Stomach (tissue), 9 donors: ENCODE results near the gene GPR25. TPM values are rescaled to one million over a fixed set of nuclear protein-coding genes. Genes with fewer than 3 reads are reported as not detected.
A peak's percentile ranks its signal among the peaks of the same experiment; 100 is the strongest.

Experiments used
- DNase-seq, 2 donors: peaks; one replicate each; pipeline versions ENCODE4 v3.0.0 to v3.0.0-alpha.2; 2013 to 2019
- H3K27ac ChIP-seq, 5 donors: fragments of 200-600 bp in 4 of 5; sonication (generic) in 4 of 5; one replicate each; pipeline ENCODE4 v1.5.1; 2013 to 2019; ENCODE audit warnings: mild to moderate bottlenecking in 1 of 5, moderate library complexity in 1 of 5
- H3K27me3 ChIP-seq, 3 donors: fragments of 200-600 bp; sonication (generic); one replicate each; pipeline ENCODE4 v1.5.1; 2017 to 2019; ENCODE audit warnings: mixed run types in 1 of 3
- H3K36me3 ChIP-seq, 4 donors: fragments of 200-600 bp; sonication (generic); 1 replicate in 3 of 4; 2 replicates in 1 of 4; pipeline ENCODE4 v1.5.1; 2016 to 2019
- H3K4me1 ChIP-seq, 4 donors: fragments of 200-600 bp; sonication (generic); one replicate each; pipeline ENCODE4 v1.5.1; 2016 to 2019
- H3K4me3 ChIP-seq, 4 donors: fragments of 200-600 bp; sonication (generic) in 3 of 4; one replicate each; pipeline ENCODE4 v1.5.1; 2016 to 2019; ENCODE audit warnings: mild to moderate bottlenecking in 1 of 4
- H3K9me3 ChIP-seq, 4 donors: fragments of 200-600 bp; sonication (generic); one replicate each; pipeline ENCODE4 v1.5.1; 2016 to 2019
- CTCF ChIP-seq, 7 experiments: fragments of 450-650 bp in 4 of 7; fragments of 200-600 bp in 3 of 7; sonication (generic) in 3 of 7; IDR thresholded peaks; one replicate each; pipeline ENCODE4 v1.5.1; 2016 to 2019; ENCODE audit warnings: antibody characterized with exemption in 7 of 7, control low read depth in 2 of 7, mild to moderate bottlenecking in 1 of 7
- EP300 ChIP-seq: sonication (generic); formaldehyde crosslinking; IDR thresholded peaks from one replicate; pipeline ENCODE4 v1.6.1; 2017; ENCODE audit warnings: antibody characterized with exemption
- POLR2A ChIP-seq, 4 donors: fragments of 450-650 bp; IDR thresholded peaks; one replicate each; pipeline ENCODE4 v1.6.1; 2016; ENCODE audit warnings: antibody characterized with exemption in 4 of 4, control low read depth in 2 of 4, mild to moderate bottlenecking in 1 of 4, moderate library complexity in 1 of 4
- POLR2AphosphoS5 ChIP-seq, 3 donors: sonication (generic); formaldehyde crosslinking; IDR thresholded peaks; one replicate each; pipeline ENCODE4 v1.6.1; 2016; ENCODE audit warnings: antibody characterized with exemption in 3 of 3
- WGBS, 5 donors: extraction: QIAGEN DNeasy Blood & Tissue Kit in 3 of 5; methylation state at CpG; one replicate each; pipeline versions ENCODE4 v1.1.5 to v1.1.7; 2013 to 2018; 5-methylcytosine and 5-hydroxymethylcytosine counted together
- intact Hi-C: fragments of 100-400 bp; cut with DNase I; formaldehyde crosslinking; loops from one replicate; pipeline ENCODE4 v1.15.1; 2023; ENCODE audit warnings: low total_unique reads
- polyA plus RNA-seq, 3 donors: library from polyadenylated mRNA; stranded (reverse); fragments of 200-250 nt; gene quantifications; one replicate each; pipeline ENCODE4 v1.2.3, GENCODE V29; 2013
- total RNA-seq, 5 donors: library from RNA; depleted of rRNA; stranded (reverse); fragments of >200 nt; gene quantifications; one replicate each; pipeline versions ENCODE4 v1.1.0 to v1.2.3, GENCODE V29; 2014 to 2016
- donor health status: healthy with polysubstance abuse.
- donor health status: Bipolar disorder and iron deficiency.
- donor health status: healthy.

Gene GPR25
- total and polyA plus RNA-seq, 8 donors = 0.08 to 1.5 (median 0.75) TPM; not detected in 5

- Histone ChIP-seq H3K4me3 (no peak overlapping the region), H3K27me3 (no peaks in the 10 kb centered on the region), H3K27ac (no peak overlapping the region), H3K4me1 (peaks cover 0 to 48% (median 11%) of the 10 kb centered on the region in 4 donors), H3K9me3 (no peaks in the 10 kb centered on the region), H3K36me3 (peaks cover 10 to 51% (median 22%) of the 10 kb centered on the region in 4 donors)
- WGBS, 5 donors = 45 to 52% (median 48%) methylated on average over 3 of the region's 3 CpGs
- no peak for DNase-seq
- TF ChIP-seq POLR2A (IDR thresholded peaks at IDR 0.05) = no peak
- no peak for TF ChIP-seq POLR2AphosphoS5 (IDR thresholded peaks at IDR 0.05)
- intact Hi-C loops = no loop called here
Observed at GRCh38 chr1:200899015-200899386, 26.2 kb downstream of the GPR25 start.

- 87 to 91% (median 89%) methylated on average over 10 of the region's 10 CpGs for WGBS, 5 donors
- Histone ChIP-seq H3K4me1 (peaks cover 0 to 51% (median 11%) of the 10 kb centered on the region in 4 donors), H3K4me3 (no peak overlapping the region), H3K9me3 (no peaks in the 10 kb centered on the region), H3K27me3 (no peaks in the 10 kb centered on the region), H3K36me3 (peaks cover 10 to 56% (median 22%) of the 10 kb centered on the region in 4 donors), H3K27ac (no peak overlapping the region)
- TF ChIP-seq EP300 (no peak), POLR2AphosphoS5 (IDR thresholded peaks at IDR 0.05) (no peak), POLR2A (IDR thresholded peaks at IDR 0.05) (no peak), CTCF (IDR thresholded peaks at IDR 0.05) (no peak)
- intact Hi-C loops = no loop called here
- DNase-seq = no peak
Observed at GRCh38 chr1:200899451-200899915, 26.7 kb downstream of the GPR25 start.

- WGBS, 5 donors = 85 to 92% (median 89%) methylated on average over 15 to 16 of the region's 16 CpGs
- H3K36me3 ChIP-seq = peaks cover 10 to 57% (median 22%) of the 10 kb centered on the region in 4 donors
- intact Hi-C loops = no loop called here
- H3K4me1 ChIP-seq = peaks cover 0 to 58% (median 13%) of the 10 kb centered on the region in 4 donors
- H3K27ac ChIP-seq = no peak overlapping the region
- TF ChIP-seq CTCF (IDR thresholded peaks at IDR 0.05) = no peak
- no peak for TF ChIP-seq POLR2AphosphoS5 (IDR thresholded peaks at IDR 0.05)
- TF ChIP-seq POLR2A (IDR thresholded peaks at IDR 0.05) = no peak
- TF ChIP-seq EP300 = no peak
- no peaks in the 10 kb centered on the region for H3K9me3 ChIP-seq
- DNase-seq = no peak
- H3K4me3 ChIP-seq = peak overlapping the region in 1 of 4 donors; percentile 3
- no peaks in the 10 kb centered on the region for H3K27me3 ChIP-seq
Observed at GRCh38 chr1:200899954-200900867, 27.4 kb downstream of the GPR25 start.

GRCh38 chr1:200900877-200901276 lies 28.1 kb downstream of the GPR25 start:
- 88 to 96% (median 95%) methylated on average over 12 to 17 of the region's 17 CpGs for WGBS, 5 donors
- H3K4me3 ChIP-seq = no peak overlapping the region
- H3K4me1 ChIP-seq = peaks cover 0 to 64% (median 16%) of the 10 kb centered on the region in 4 donors
- H3K27me3 ChIP-seq = no peaks in the 10 kb centered on the region
- H3K9me3 ChIP-seq = no peaks in the 10 kb centered on the region
- intact Hi-C loops = no loop called here
- H3K27ac ChIP-seq = no peak overlapping the region
- peaks cover 10 to 57% (median 22%) of the 10 kb centered on the region in 4 donors for H3K36me3 ChIP-seq
- TF ChIP-seq EP300 = no peak
- TF ChIP-seq POLR2A (IDR thresholded peaks at IDR 0.05) = no peak
- no peak for TF ChIP-seq POLR2AphosphoS5 (IDR thresholded peaks at IDR 0.05)
- DNase-seq = no peak

- 90 to 96% (median 93%) methylated on average over 5 of the region's 5 CpGs for WGBS, 5 donors
- no peak for TF ChIP-seq POLR2AphosphoS5 (IDR thresholded peaks at IDR 0.05)
- TF ChIP-seq POLR2A (IDR thresholded peaks at IDR 0.05) = no peak
- TF ChIP-seq CTCF (IDR thresholded peaks at IDR 0.05) = no peak
- Histone ChIP-seq H3K4me3 (no peak overlapping the region), H3K9me3 (no peaks in the 10 kb centered on the region), H3K36me3 (peaks cover 10 to 57% (median 22%) of the 10 kb centered on the region in 4 donors), H3K4me1 (peaks cover 0 to 69% (median 17%) of the 10 kb centered on the region in 4 donors), H3K27ac (peak overlapping the region in 1 of 5 donors; percentile 32), H3K27me3 (no peaks in the 10 kb centered on the region)
- DNase-seq = no peak
- intact Hi-C loops = no loop called here
Observed at GRCh38 chr1:200901350-200901749, 28.6 kb downstream of the GPR25 start.
